H54 (cell line): ENCODE data around the gene TM7SF2.

Experiments
- DNase-seq: peaks from one replicate; pipeline ENCODE4 v3.0.0; 2011; ENCODE audit warnings: low spot score, mixed read lengths; ENCODE audit not compliant: insufficient read length
- FAIRE-seq: peaks from 3 replicates; lab custom pipeline; 2011; peaks lifted over from hg19 to GRCh38; lab: Jason Lieb, UNC
- POLR2A ChIP-seq: IDR thresholded peaks from 2 replicates; pipeline ENCODE4 v1.6.1; 2011; ENCODE audit warnings: low read depth, mild to moderate bottlenecking, low read length

The TM7SF2 gene

GRCh38 chr11:65157336-65157735, 45.7 kb downstream of the TM7SF2 start:
- no peak for TF ChIP-seq POLR2A
- no peak for FAIRE-seq
- no peak for DNase-seq

- FAIRE-seq (no peak), DNase-seq (no peak)
- no peak for TF ChIP-seq POLR2A
Observed at GRCh38 chr11:65159012-65159411, 47.3 kb downstream of the TM7SF2 start.

GRCh38 chr11:65160643-65161042, 49.0 kb downstream of the TM7SF2 start:
- no peak for TF ChIP-seq POLR2A
- DNase-seq (no peak), FAIRE-seq (no peak)

DNA sequence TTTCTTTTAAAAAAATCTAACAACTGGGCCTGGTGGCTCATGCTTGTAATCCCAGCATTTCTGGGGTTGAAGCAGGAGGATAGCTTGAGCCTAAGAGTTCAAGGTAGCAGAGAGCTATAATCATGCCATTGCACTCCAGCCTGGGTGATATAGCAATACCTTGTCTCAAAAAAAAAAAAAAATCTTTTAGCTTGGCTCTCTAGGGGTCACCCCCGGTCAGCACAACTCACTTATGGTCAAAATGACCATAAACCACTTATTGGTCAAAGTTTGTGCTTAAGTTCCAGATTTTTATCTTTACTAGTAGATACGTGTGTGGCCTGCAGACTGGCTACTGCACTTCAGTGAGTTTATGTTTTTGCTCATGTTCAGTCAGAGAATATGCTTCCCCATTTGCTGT, 52.0 kb downstream of the TM7SF2 start:
- no peak for DNase-seq
- no peak for FAIRE-seq
- no peak for TF ChIP-seq POLR2A
